ENCODE measurements around the gene DKKL1. TPM values are rescaled to one million over a fixed set of nuclear protein-coding genes. Genes with fewer than 3 reads are reported as not detected.

DKKL1 gene
- total and polyA plus RNA-seq, 2 of the 4 experiments (the other 2 are of a cell fraction): 0.67 TPM; not detected in 1

DNA sequence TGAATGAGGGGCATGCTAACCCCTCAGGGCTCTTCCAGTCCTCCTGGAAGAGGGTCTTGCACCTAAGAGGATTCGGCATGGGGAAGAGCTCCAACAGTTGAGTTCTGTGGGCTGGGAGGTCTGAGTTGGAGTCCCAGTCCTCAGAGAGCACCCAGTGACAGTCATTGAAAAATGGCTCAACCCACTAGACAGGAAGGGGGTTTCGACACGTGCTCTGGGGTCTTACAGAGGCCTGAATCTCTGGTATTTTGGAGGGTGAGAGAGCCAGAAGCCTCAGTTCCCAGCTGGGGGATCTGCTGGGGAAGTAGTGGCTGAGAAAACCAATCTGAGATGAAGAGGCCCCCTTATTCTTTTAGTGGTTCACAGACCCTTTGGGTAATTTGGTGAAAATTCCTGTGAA, 50.6 kb downstream of the DKKL1 start:
- Histone ChIP-seq H2BK20ac (ENCODE audit: low read depth, low read length) (no peak overlapping the region), H2BK120ac (ENCODE audit: low read depth, low read length) (no peak overlapping the region), H3K4me1 (ENCODE audit: control insufficient read depth, insufficient read depth, low read length) (no peaks in the 10 kb centered on the region), H4K5ac (ENCODE audit: low read depth, low read length) (no peak overlapping the region), H4K20me1 (ENCODE audit: insufficient read depth, low read length) (no peaks in the 10 kb centered on the region), H2AK9ac (replicated peaks; ENCODE audit: low read depth, low read length, poor library complexity) (no peak overlapping the region), H3K4me2 (ENCODE audit: low read depth, low read length) (no peak overlapping the region), H2BK5ac (ENCODE audit: low read depth, low read length, poor library complexity, severe bottlenecking) (no peak overlapping the region), H3K27ac (ENCODE audit: insufficient read depth, low read length) (no peak overlapping the region), H3K36me3 (ENCODE audit: control insufficient read depth, insufficient read depth, low read length) (no peaks in the 10 kb centered on the region), H3K79me1 (ENCODE audit: low read depth in 1 of 2, low read length in 2 of 2) (no peaks in the 10 kb centered on the region), H3K4ac (ENCODE audit: low read depth, low read length) (no peak overlapping the region), H3K9me3 (ENCODE audit: control insufficient read depth, insufficient read depth, low read length) (no peaks in the 10 kb centered on the region), H3K14ac (replicated peaks; ENCODE audit: low read depth, low read length) (no peak overlapping the region), H3K27me3 (ENCODE audit: control insufficient read depth, insufficient read depth, low read length) (peaks cover 62% of the 10 kb centered on the region), H2BK15ac (ENCODE audit: low read depth, low read length) (no peak overlapping the region), H4K91ac (ENCODE audit: insufficient read depth, low read depth, low read length) (no peak overlapping the region), H3K9ac (ENCODE audit: low read depth, low read length) (no peak overlapping the region), H3K56ac (ENCODE audit: extremely low read depth, insufficient read depth, low read length) (no peak overlapping the region), H3K4me3 (ENCODE audit: insufficient read depth, low read depth, low read length) (no peak overlapping the region), H2AK5ac (ENCODE audit: low read depth, low read length) (no peak overlapping the region), H2AFZ (replicated peaks; ENCODE audit: low read length, poor library complexity) (no peak overlapping the region), H3K18ac (ENCODE audit: low read depth, low read length) (no peak overlapping the region), H4K8ac (ENCODE audit: low read depth in 2 of 2, low read length in 2 of 2) (no peak overlapping the region), H3K23ac (ENCODE audit: low read depth, low read length) (no peak overlapping the region), H3K9me1 (ENCODE audit: insufficient read depth, low read length) (no peaks in the 10 kb centered on the region)
- ATAC-seq (ENCODE audit: low read depth) (no peak), DNase-seq (no peak)
- dilution Hi-C loops (cut with HindIII; ENCODE audit: low sequenced_read_pairs, unreplicated experiment): no loop called here
- intact Hi-C loops (cut with micrococcal nuclease): no loop called here
- CTCF ChIA-PET: no interaction called here
- BruUV-seq (replicated peaks): no TSS peak
- no CpG with 5 or more reads among the region's 3 CpGs for WGBS, 2 experiments (ENCODE audit: extremely low coverage in 2 of 2, insufficient read length in 1 of 2)
- in situ Hi-C loops (cut with MboI; ENCODE audit: low sequenced_read_pairs): no loop called here
- TF ChIP-seq POLR2A (IDR thresholded peaks at IDR 0.05; ENCODE audit: low read depth, low read length) (no peak), NFE2L2 (IDR thresholded peaks at IDR 0.05; ENCODE audit: low read depth, low read length) (no peak), CHD1 (IDR thresholded peaks at IDR 0.05; ENCODE audit: low read depth, low read length) (no peak), RCOR1 (IDR thresholded peaks at IDR 0.05; ENCODE audit: insufficient replicate concordance, low read length) (no peak), MAZ (IDR thresholded peaks at IDR 0.05; ENCODE audit: borderline replicate concordance, low read depth, low read length) (no peak), SMC3 (IDR thresholded peaks at IDR 0.05; ENCODE audit: low read depth, low read length) (no peak), MAFK (IDR thresholded peaks at IDR 0.05; ENCODE audit: low read depth, low read length) (no peak), FOS (IDR thresholded peaks at IDR 0.05; ENCODE audit: low read depth, low read length) (no peak), BHLHE40 (IDR thresholded peaks at IDR 0.05; ENCODE audit: low read depth, low read length) (no peak), RAD21 (IDR thresholded peaks at IDR 0.05; ENCODE audit: low read length) (no peak), MXI1 (IDR thresholded peaks at IDR 0.05; ENCODE audit: borderline replicate concordance, low read depth, low read length) (no peak)
- TF ChIP-seq, protein P1, sequence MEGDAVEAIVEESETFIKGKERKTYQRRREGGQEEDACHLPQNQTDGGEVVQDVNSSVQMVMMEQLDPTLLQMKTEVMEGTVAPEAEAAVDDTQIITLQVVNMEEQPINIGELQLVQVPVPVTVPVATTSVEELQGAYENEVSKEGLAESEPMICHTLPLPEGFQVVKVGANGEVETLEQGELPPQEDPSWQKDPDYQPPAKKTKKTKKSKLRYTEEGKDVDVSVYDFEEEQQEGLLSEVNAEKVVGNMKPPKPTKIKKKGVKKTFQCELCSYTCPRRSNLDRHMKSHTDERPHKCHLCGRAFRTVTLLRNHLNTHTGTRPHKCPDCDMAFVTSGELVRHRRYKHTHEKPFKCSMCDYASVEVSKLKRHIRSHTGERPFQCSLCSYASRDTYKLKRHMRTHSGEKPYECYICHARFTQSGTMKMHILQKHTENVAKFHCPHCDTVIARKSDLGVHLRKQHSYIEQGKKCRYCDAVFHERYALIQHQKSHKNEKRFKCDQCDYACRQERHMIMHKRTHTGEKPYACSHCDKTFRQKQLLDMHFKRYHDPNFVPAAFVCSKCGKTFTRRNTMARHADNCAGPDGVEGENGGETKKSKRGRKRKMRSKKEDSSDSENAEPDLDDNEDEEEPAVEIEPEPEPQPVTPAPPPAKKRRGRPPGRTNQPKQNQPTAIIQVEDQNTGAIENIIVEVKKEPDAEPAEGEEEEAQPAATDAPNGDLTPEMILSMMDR (conservative IDR thresholded peaks at IDR 0.05; ENCODE audit: low read depth, low read length): no peak
- TF ChIP-seq, protein P2, sequence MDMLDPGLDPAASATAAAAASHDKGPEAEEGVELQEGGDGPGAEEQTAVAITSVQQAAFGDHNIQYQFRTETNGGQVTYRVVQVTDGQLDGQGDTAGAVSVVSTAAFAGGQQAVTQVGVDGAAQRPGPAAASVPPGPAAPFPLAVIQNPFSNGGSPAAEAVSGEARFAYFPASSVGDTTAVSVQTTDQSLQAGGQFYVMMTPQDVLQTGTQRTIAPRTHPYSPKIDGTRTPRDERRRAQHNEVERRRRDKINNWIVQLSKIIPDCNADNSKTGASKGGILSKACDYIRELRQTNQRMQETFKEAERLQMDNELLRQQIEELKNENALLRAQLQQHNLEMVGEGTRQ (IDR thresholded peaks at IDR 0.05; ENCODE audit: low read depth, low read length): no peak
- POLR2A ChIA-PET (ENCODE audit: unreplicated experiment): no interaction called here
